ENCODE measurements around the gene DPP6.

DPP6 gene

DNA sequence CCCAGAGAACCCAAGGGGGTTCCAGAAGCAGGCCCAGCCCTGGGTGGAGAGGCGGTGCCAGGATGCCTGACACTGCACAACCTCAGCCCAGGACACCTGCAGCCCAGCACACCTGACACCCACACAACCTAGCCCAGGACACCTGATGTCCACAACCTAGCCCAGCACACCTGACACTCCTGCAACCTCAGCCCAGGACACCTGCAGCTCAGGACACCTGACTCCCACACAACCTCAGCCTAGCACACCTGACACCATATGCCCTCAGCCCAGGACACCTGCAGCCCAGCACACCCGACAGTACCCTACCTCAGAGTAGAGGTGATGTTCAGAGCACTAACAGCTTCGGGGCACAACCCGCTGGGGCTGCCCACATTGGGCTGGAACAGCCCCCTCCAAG is 863.4 kb downstream of the DPP6 start:
- TF ChIP-seq, protein P1, sequence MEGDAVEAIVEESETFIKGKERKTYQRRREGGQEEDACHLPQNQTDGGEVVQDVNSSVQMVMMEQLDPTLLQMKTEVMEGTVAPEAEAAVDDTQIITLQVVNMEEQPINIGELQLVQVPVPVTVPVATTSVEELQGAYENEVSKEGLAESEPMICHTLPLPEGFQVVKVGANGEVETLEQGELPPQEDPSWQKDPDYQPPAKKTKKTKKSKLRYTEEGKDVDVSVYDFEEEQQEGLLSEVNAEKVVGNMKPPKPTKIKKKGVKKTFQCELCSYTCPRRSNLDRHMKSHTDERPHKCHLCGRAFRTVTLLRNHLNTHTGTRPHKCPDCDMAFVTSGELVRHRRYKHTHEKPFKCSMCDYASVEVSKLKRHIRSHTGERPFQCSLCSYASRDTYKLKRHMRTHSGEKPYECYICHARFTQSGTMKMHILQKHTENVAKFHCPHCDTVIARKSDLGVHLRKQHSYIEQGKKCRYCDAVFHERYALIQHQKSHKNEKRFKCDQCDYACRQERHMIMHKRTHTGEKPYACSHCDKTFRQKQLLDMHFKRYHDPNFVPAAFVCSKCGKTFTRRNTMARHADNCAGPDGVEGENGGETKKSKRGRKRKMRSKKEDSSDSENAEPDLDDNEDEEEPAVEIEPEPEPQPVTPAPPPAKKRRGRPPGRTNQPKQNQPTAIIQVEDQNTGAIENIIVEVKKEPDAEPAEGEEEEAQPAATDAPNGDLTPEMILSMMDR (IDR thresholded peaks at IDR 0.05), result no peak
- no peak for DNase-seq (ENCODE audit: low spot score)
- Histone ChIP-seq H3K4me3 (no peak overlapping the region), H3K27ac (no peak overlapping the region)

GRCh38 chr7:154916381-154916780 is 864.2 kb downstream of the DPP6 start:
- Histone ChIP-seq H3K4me3 (no peak overlapping the region), H3K27ac (no peak overlapping the region)
- DNase-seq (ENCODE audit: low spot score), result no peak
- TF ChIP-seq, protein P1 (IDR thresholded peaks at IDR 0.05), result no peak

GRCh38 chr7:154916856-154917807 is 864.9 kb downstream of the DPP6 start:
- TF ChIP-seq, protein P1 (IDR thresholded peaks at IDR 0.05), result no peak

GRCh38 chr7:154917808-154918160 is 865.6 kb downstream of the DPP6 start:
- H3K27ac ChIP-seq, result no peak overlapping the region
- no peak overlapping the region for H3K4me3 ChIP-seq
- no peak for DNase-seq (ENCODE audit: low spot score)
- TF ChIP-seq, protein P1 (IDR thresholded peaks at IDR 0.05), result no peak

More at GRCh38 chr7:154916856-154917807, 864.9 kb downstream of the DPP6 start:
- no peak overlapping the region for H3K4me3 ChIP-seq
- H3K27ac ChIP-seq, result no peak overlapping the region
- DNase-seq (ENCODE audit: low spot score), result no peak

DNA sequence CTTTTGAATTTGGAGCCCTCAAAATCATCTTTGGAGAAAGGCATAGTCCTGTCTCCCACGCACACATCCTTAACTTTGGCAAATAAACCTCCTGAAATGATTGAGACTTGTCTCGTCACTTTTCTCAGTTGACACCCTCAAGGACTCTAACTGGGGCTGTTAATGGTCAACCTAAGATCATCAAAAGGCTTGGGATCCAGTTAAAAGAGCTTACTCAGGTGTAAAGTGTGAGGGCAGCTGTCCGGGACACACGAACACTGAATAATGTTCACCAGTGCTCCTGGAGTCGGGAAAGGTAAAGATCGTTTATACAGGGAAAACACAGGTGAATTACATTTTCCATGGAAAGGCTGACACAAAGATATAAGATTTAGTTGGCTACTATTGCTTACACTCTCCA is 866.1 kb downstream of the DPP6 start:
- TF ChIP-seq, protein P1 (IDR thresholded peaks at IDR 0.05), result no peak
- DNase-seq (ENCODE audit: low spot score), result no peak
- H3K4me3 ChIP-seq, result no peak overlapping the region
- no peak overlapping the region for H3K27ac ChIP-seq

GRCh38 chr7:154918741-154919140 is 866.5 kb downstream of the DPP6 start:
- TF ChIP-seq, protein P1 (IDR thresholded peaks at IDR 0.05), result no peak
- Histone ChIP-seq H3K4me3 (no peak overlapping the region), H3K27ac (no peak overlapping the region)
- no peak for DNase-seq (ENCODE audit: low spot score)

Data from coronary artery (tissue), 2 donors.